K562 (cell line): ENCODE results near the gene LLGL1. TPM values are rescaled to one million over a fixed set of nuclear protein-coding genes. Genes with fewer than 3 reads are reported as not detected.
A peak's percentile ranks its signal among the peaks of the same experiment; 100 is the strongest.

Source experiments
- ELF1 ChIP-seq: fragments of 200-800 bp; sonication (Bioruptor generic); IDR thresholded peaks from 2 replicates; pipeline ENCODE4 v1.6.1; 2016; ENCODE audit warnings: missing genetic modification characterization, missing compliant biosample characterization
- EP400 ChIP-seq: fragments of 450-650 bp; IDR thresholded peaks from 2 replicates; pipeline ENCODE4 v1.6.1; 2017; ENCODE audit warnings: antibody characterized with exemption, mild to moderate bottlenecking, moderate library complexity
- ETV5 ChIP-seq: sonication (generic); formaldehyde crosslinking; IDR thresholded peaks from 2 replicates; pipeline ENCODE4 v1.4.0; 2020; ENCODE audit warnings: low read depth, mild to moderate bottlenecking, missing genetic modification reagents
- GABPA ChIP-seq: fragments of 200-800 bp; sonication (Bioruptor generic); conservative IDR thresholded peaks from 2 replicates; pipeline ENCODE4 v1.6.1; 2016; ENCODE audit warnings: low read depth, missing genetic modification characterization, missing compliant biosample characterization
- GATAD2B ChIP-seq: fragments of 450-650 bp; IDR thresholded peaks from 2 replicates; pipeline ENCODE4 v1.6.1; 2017; ENCODE audit warnings: mild to moderate bottlenecking, borderline replicate concordance
- HMG20A ChIP-seq: fragments of 450-650 bp; formaldehyde crosslinking; conservative IDR thresholded peaks from 2 replicates; pipeline ENCODE4 v1.4.0; 2020; ENCODE audit warnings: mild to moderate bottlenecking, mixed read lengths
- KDM5B ChIP-seq: fragments of 200-600 bp; sonication (generic); IDR thresholded peaks from 2 replicates; pipeline ENCODE4 v1.6.1; 2012; ENCODE audit warnings: low read depth, mild to moderate bottlenecking, moderate library complexity, low read length, control low read depth, inconsistent platforms; ENCODE audit not compliant: insufficient replicate concordance
- L3MBTL2 ChIP-seq: fragments of 450-650 bp; IDR thresholded peaks from 2 replicates; pipeline ENCODE4 v1.6.1; 2016; ENCODE audit warnings: mild to moderate bottlenecking, moderate library complexity
- NCOA4 ChIP-seq: fragments of 450-650 bp; IDR thresholded peaks from 2 replicates; pipeline ENCODE4 v1.6.1; 2018; ENCODE audit warnings: mild to moderate bottlenecking; ENCODE audit not compliant: partially characterized antibody
- PCBP1 ChIP-seq: fragments of 200-400 bp; formaldehyde crosslinking; IDR thresholded peaks from 2 replicates; pipeline ENCODE4 v1.6.1; 2018; ENCODE audit warnings: mild to moderate bottlenecking, low read depth, low read length; ENCODE audit not compliant: poor library complexity, severe bottlenecking
- SMARCC2 ChIP-seq: fragments of 450-650 bp; IDR thresholded peaks from 2 replicates; pipeline ENCODE4 v1.6.1; 2017; ENCODE audit warnings: antibody characterized with exemption, moderate library complexity, mild to moderate bottlenecking, low read depth
- SREBF1 ChIP-seq: fragments of 150-350 bp; IDR thresholded peaks from 2 replicates; pipeline ENCODE4 v1.6.1; 2014; ENCODE audit warnings: antibody characterized with exemption, low read depth, low read length, borderline replicate concordance
- SRSF1 ChIP-seq: fragments of 200-400 bp; formaldehyde crosslinking; IDR thresholded peaks from 2 replicates; pipeline ENCODE4 v1.6.1; 2017; ENCODE audit warnings: mild to moderate bottlenecking, low read depth, low read length, moderate library complexity
- ZFX ChIP-seq: sonication (generic); formaldehyde crosslinking; IDR thresholded peaks from 2 replicates; pipeline ENCODE4 v1.8.0; 2022; ENCODE audit warnings: mild to moderate bottlenecking, missing genetic modification reagents, moderate library complexity
- polyA plus RNA-seq, 8 experiments: library from polyadenylated mRNA; depleted of rRNA in 4 of 8; stranded (reverse) in 5 of 8; unstranded in 3 of 8; fragments of >200 nt; fragmentation: Nextera tagmentation in 2 of 8; fragmentation: Illumina TruSeq in 1 of 8; extraction: Ambion mirVana in 2 of 8; extraction: Trizol in 1 of 8; gene quantifications; 2 replicates each; pipeline versions ENCODE4 v1.2.1 to v1.2.3, GENCODE V29; 2011 to 2014; ENCODE audit warnings: inconsistent platforms in 1 of 8, missing spikeins in 1 of 8
- total RNA-seq, 7 experiments: library from RNA; depleted of rRNA in 6 of 7; stranded (reverse); fragments of >200 nt in 6 of 7; fragmentation: Illumina TruSeq in 2 of 7; extraction: Trizol in 2 of 7; gene quantifications; 2 replicates each; pipeline versions ENCODE4 v1.2.1 to v1.2.3, GENCODE V29; 2011 to 2021; ENCODE audit warnings: low replicate concordance in 1 of 7
- TF ChIP-seq, protein P1 (sequence below), 2 experiments: fragments of 200-800 bp in 1 of 2; sonication (Bioruptor generic) in 1 of 2; sonication (generic) in 1 of 2; formaldehyde crosslinking in 1 of 2; IDR thresholded peaks in 1 of 2; conservative IDR thresholded peaks in 1 of 2; 2 replicates each; pipeline versions ENCODE4 v1.5.0 to v1.6.1; 2016 to 2020; ENCODE audit warnings: missing compliant biosample characterization in 1 of 2, missing genetic modification characterization in 1 of 2, missing genetic modification reagents in 1 of 2
- TF ChIP-seq, protein P2 (sequence below), 2 experiments: IDR thresholded peaks; 2 replicates each; pipeline ENCODE4 v1.6.1; 2011; ENCODE audit warnings: borderline replicate concordance in 1 of 2, control low read depth in 1 of 2, low read depth in 1 of 2, low read length in 1 of 2, mild to moderate bottlenecking in 1 of 2, mixed read lengths in 1 of 2, moderate library complexity in 1 of 2; ENCODE audit not compliant: insufficient read depth in 1 of 2, insufficient read length in 1 of 2, poor library complexity in 1 of 2, severe bottlenecking in 1 of 2; ENCODE audit errors: extremely low read depth in 1 of 2
- TF ChIP-seq, protein P3 (sequence below): fragments of 200-800 bp; sonication (Bioruptor generic); IDR thresholded peaks from 2 replicates; pipeline ENCODE4 v1.6.1; 2017; ENCODE audit warnings: missing genetic modification characterization, missing compliant biosample characterization

LLGL1 gene
- total and polyA plus RNA-seq, 9 of the 15 experiments (the other 6 are each of a cell fraction or from before 2014, with no cell fraction given), result 0.11 to 12.9 (median 5.3) TPM; not detected in 1

DNA sequence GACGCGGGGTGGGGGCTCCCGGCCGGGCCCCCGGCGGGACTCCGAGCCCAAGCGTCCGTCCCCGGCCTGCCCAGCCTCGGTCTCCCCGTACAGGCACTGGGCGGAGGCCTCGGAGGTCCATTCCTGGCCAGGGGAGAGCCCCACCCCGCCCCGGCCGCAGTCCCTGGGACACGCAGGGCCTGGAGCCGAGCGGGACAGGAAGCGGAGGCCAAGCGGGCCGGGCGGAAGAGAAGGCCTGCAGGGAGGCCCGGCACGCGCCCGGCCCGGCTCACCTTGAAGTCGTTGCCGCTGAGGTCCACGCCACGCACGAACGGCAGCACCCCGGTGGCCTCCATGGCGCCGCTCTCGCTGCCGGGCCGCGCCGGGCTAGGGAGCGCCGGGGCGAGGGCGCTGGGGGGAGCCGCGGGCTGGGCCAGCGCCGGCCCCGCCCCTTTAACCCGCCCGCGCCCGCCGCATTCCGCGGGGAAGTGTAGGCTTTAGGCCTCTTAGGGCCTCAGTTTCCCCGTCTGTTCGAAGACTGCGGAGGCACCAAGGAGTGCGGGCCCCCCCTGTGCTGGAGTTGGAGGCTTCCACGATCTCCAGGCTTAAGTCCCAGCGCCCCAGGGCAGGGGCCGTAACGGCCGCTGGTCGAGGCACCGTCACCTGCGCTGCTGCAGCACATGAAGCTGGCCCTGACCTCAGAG lies 33.1 kb downstream of the LLGL1 start, which contains the start of gene FLII (continued):
- TF ChIP-seq ZFX, result peak; percentile 87
- TF ChIP-seq GABPA (tag), result peak; percentile 40; the same call in 1 of the 2 replicates
- no peak for TF ChIP-seq ETV5 (CRISPR knock-in tag)
- TF ChIP-seq HMG20A (CRISPR knock-in tag), result no peak
- TF ChIP-seq, protein P1, sequence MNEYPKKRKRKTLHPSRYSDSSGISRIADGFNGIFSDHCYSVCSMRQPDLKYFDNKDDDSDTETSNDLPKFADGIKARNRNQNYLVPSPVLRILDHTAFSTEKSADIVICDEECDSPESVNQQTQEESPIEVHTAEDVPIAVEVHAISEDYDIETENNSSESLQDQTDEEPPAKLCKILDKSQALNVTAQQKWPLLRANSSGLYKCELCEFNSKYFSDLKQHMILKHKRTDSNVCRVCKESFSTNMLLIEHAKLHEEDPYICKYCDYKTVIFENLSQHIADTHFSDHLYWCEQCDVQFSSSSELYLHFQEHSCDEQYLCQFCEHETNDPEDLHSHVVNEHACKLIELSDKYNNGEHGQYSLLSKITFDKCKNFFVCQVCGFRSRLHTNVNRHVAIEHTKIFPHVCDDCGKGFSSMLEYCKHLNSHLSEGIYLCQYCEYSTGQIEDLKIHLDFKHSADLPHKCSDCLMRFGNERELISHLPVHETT (CRISPR knock-in tag; conservative IDR thresholded peaks at IDR 0.05 in 1 of 2, IDR thresholded peaks at IDR 0.05 in 1 of 2), result peak in 1 of 2 experiments; percentile 72; a peak in 2 of 4 replicates
- TF ChIP-seq GATAD2B, result peak; percentile 82
- peak; percentile 43 for TF ChIP-seq KDM5B
- no peak for TF ChIP-seq NCOA4
- TF ChIP-seq SMARCC2, result no peak
- TF ChIP-seq PCBP1, result peak; percentile 67
- no peak for TF ChIP-seq SREBF1
- TF ChIP-seq, protein P2, sequence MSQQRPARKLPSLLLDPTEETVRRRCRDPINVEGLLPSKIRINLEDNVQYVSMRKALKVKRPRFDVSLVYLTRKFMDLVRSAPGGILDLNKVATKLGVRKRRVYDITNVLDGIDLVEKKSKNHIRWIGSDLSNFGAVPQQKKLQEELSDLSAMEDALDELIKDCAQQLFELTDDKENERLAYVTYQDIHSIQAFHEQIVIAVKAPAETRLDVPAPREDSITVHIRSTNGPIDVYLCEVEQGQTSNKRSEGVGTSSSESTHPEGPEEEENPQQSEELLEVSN (IDR thresholded peaks at IDR 0.05; ENCODE audit: borderline replicate concordance in 1 of 2, extremely low read depth in 1 of 2, insufficient read depth in 1 of 2, insufficient read length in 1 of 2, low read depth in 1 of 2, low read length in 1 of 2, poor library complexity in 1 of 2, severe bottlenecking in 1 of 2), result peak in 1 of 2 experiments; percentile 59
- TF ChIP-seq SRSF1, result no peak
- TF ChIP-seq, protein P3, sequence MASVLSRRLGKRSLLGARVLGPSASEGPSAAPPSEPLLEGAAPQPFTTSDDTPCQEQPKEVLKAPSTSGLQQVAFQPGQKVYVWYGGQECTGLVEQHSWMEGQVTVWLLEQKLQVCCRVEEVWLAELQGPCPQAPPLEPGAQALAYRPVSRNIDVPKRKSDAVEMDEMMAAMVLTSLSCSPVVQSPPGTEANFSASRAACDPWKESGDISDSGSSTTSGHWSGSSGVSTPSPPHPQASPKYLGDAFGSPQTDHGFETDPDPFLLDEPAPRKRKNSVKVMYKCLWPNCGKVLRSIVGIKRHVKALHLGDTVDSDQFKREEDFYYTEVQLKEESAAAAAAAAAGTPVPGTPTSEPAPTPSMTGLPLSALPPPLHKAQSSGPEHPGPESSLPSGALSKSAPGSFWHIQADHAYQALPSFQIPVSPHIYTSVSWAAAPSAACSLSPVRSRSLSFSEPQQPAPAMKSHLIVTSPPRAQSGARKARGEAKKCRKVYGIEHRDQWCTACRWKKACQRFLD (CRISPR knock-in tag), result peak; percentile 80; the same call in 1 of the 2 replicates
- peak; percentile 13; the same call in 1 of the 2 replicates for TF ChIP-seq EP400
- peak; percentile 52 for TF ChIP-seq ELF1
- peak; percentile 74 for TF ChIP-seq L3MBTL2
